T-helper 2 cell treated with Interferon-gamma antibody and Interleukin-4, amounts not matched to agents 5 μg/mL and 100 μg/mL, for 36 hours (primary cell): Measurements from ENCODE around the gene CD40.

Source experiments
- DNase-seq: peaks from one replicate; pipeline ENCODE4 v3.0.0; 2021; ENCODE audit warnings: low spot score
- H3K27ac Mint-ChIP-seq: one replicate; pipeline ENCODE4 v1.8.0; 2021; ENCODE audit warnings: mild to moderate bottlenecking, mixed read lengths
- H3K27me3 Mint-ChIP-seq: one replicate; pipeline ENCODE4 v1.8.0; 2021; ENCODE audit warnings: low read depth, mixed read lengths
- H3K36me3 Mint-ChIP-seq: one replicate; pipeline ENCODE4 v1.8.0; 2021; ENCODE audit warnings: low read depth, mixed read lengths
- H3K4me1 Mint-ChIP-seq: one replicate; pipeline ENCODE4 v1.8.0; 2021; ENCODE audit warnings: low read depth, mixed read lengths
- H3K4me3 Mint-ChIP-seq: one replicate; pipeline ENCODE4 v1.8.0; 2022; ENCODE audit warnings: mild to moderate bottlenecking, moderate library complexity, mixed read lengths
- H3K9me3 Mint-ChIP-seq: one replicate; pipeline ENCODE4 v1.8.0; 2021; ENCODE audit warnings: mixed read lengths

CD40 gene

DNA sequence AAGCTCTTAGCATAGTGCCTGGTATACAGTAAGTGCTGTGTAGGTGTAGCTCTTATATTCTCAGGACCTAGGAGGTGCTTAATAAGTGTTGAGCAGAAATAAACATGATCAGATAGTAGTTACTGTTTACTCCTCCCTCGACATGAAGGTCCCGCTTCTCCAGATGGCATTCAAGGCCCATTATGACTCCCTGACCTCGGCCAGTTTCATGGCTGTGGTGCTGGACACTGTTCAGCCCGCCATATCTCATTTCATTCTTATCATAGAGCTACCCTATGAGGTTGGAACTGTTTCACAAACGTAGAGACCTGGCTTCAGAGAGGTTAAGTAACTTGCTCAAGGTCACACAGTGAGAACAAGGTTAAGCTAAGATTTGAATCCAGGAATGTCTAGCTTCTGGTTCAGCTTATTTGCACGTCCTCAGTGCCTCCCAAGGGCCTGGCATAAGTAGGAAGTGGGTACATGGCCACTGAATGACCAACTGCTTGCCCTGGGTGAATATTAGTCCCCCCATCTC is 39.0 kb downstream of the CD40 start:
- Mint-ChIP-seq H3K27me3 (peaks cover 3% of the 10 kb centered on the region), H3K4me3 (no peak overlapping the region), H3K36me3 (no peaks in the 10 kb centered on the region)

GRCh38 chr20:46157625-46158024 is 39.5 kb downstream of the CD40 start:
- Mint-ChIP-seq H3K27me3 (peaks cover 3% of the 10 kb centered on the region), H3K27ac (no peak overlapping the region), H3K4me3 (no peak overlapping the region), H3K9me3 (no peaks in the 10 kb centered on the region), H3K36me3 (no peaks in the 10 kb centered on the region), H3K4me1 (no peaks in the 10 kb centered on the region)
- no peak for DNase-seq

More for the DNA sequence above, 39.0 kb downstream of the CD40 start:
- DNase-seq = no peak
- H3K4me1 Mint-ChIP-seq = no peaks in the 10 kb centered on the region
- no peaks in the 10 kb centered on the region for H3K9me3 Mint-ChIP-seq
- no peak overlapping the region for H3K27ac Mint-ChIP-seq

DNA sequence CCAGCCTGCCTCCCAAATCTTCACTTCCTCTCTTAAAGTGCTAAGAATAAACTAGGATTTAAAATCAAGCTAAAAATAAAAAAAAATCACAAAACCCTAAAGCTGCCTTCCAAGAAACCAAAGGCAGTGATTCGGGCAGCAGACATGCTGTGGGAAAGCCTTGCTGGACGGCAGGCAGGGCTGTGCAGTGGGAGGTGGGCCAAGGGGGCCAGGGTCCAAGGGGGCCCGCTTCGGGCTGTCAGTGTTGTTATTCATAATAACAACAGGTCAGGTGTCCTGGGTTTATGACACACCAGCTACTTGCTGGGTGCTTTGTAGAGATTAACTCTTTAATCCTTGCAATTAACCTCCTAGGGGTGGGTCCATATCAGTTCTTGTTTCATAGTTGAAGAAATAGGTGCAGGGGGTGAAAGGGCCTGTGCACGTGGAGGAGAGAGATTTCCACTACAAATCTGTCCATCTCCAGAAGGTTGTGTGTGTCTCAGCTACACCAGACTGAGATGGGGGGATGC is 40.4 kb downstream of the CD40 start:
- Mint-ChIP-seq H3K4me1 (no peaks in the 10 kb centered on the region), H3K27me3 (peaks cover 3% of the 10 kb centered on the region), H3K36me3 (no peaks in the 10 kb centered on the region), H3K27ac (no peak overlapping the region), H3K4me3 (no peak overlapping the region), H3K9me3 (no peaks in the 10 kb centered on the region)
- DNase-seq = no peak

DNA sequence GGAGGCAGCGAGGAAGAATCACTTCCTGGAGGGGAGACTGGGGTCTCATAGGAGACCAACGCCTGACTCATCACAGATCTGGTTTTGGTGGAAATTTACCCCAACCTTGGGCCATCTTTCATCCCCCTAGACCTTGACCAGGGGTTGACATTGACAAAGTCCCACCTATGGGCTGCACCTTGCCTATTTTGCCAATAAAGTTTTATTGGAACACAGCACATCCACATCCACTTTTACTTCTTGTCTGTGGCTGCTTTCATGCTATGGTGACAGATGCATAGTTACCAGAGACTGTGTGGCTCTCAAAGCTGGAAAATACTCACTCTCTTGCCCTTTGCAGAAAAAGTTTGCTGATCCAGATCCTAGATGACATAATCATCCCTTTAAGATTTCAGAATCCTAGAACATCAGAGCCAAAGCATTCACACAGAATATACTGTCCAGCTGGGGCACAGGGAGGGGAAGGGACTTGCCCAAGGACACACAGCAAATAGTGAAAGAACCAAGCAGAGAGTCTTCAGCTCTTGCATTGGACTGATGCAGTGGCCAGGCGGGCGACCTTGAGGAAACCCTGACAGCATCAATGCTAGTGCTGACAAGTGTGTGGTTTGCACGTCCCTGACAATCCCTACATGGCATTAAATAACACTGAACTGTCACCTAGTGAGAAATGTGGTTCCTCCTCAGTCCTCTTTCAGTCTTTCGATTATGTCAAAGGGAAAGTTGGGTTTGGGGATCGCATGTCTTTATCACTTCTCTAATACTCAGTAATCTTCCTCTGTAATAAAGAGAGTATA is 41.2 kb downstream of the CD40 start:
- peaks cover 3% of the 10 kb centered on the region for H3K27me3 Mint-ChIP-seq
- H3K36me3 Mint-ChIP-seq = no peaks in the 10 kb centered on the region
- no peaks in the 10 kb centered on the region for H3K4me1 Mint-ChIP-seq
- H3K4me3 Mint-ChIP-seq = no peak overlapping the region
- no peak overlapping the region for H3K27ac Mint-ChIP-seq
- no peaks in the 10 kb centered on the region for H3K9me3 Mint-ChIP-seq
- no peak for DNase-seq

DNA sequence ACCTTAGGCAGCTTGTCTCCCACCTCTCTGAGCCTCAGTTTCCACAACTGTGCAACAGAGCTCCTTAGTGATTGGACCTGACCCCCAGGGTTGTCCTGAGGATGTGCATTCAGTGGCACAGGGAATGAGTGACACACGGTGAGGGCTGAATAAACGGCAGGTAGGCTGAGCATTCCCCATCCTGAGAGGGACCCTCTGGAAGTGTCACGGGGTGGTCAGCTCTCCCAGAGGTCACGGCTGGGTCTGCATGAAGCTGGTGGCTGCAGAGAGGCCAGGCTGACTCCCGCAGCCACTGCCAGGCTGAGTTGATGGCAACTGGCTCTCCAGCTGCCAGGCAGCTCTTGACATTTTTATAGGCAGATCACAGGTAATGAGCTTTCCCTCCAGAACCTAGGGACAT is 42.5 kb downstream of the CD40 start:
- no peaks in the 10 kb centered on the region for H3K36me3 Mint-ChIP-seq
- H3K27me3 Mint-ChIP-seq = no peaks in the 10 kb centered on the region
- H3K9me3 Mint-ChIP-seq = no peaks in the 10 kb centered on the region
- H3K4me3 Mint-ChIP-seq = no peak overlapping the region
- DNase-seq = no peak
- no peaks in the 10 kb centered on the region for H3K4me1 Mint-ChIP-seq
- H3K27ac Mint-ChIP-seq = no peak overlapping the region

- DNase-seq = no peak
- Mint-ChIP-seq H3K4me3 (no peak overlapping the region), H3K4me1 (no peaks in the 10 kb centered on the region), H3K36me3 (no peaks in the 10 kb centered on the region), H3K27ac (no peak overlapping the region), H3K27me3 (no peaks in the 10 kb centered on the region), H3K9me3 (no peaks in the 10 kb centered on the region)
Observed at GRCh38 chr20:46161921-46162320, 43.8 kb downstream of the CD40 start.

DNA sequence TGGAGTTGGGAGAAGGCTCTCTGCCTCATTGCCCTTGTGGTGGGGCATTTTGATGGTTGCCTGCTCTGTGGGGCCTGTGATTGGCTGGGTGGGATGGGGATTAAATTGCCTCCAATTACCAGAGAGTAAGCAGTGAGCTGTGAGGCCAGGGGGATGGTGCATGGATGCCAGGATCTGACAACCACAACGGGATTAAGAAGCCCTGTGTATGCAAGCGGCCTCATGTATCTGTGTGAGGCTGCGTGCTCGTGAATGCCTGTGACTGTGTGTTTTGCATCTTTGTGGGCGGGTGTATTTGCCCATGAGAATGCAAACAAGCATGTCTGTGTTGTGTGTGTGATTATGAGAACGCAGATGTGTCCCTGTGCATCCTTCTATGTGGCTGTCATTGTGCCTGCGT is 46.1 kb downstream of the CD40 start:
- H3K4me3 Mint-ChIP-seq = no peak overlapping the region
- H3K27ac Mint-ChIP-seq = no peak overlapping the region
- no peaks in the 10 kb centered on the region for H3K27me3 Mint-ChIP-seq
- no peaks in the 10 kb centered on the region for H3K4me1 Mint-ChIP-seq
- no peaks in the 10 kb centered on the region for H3K9me3 Mint-ChIP-seq
- no peaks in the 10 kb centered on the region for H3K36me3 Mint-ChIP-seq
- no peak for DNase-seq

GRCh38 chr20:46167080-46167479 is 49.0 kb downstream of the CD40 start:
- Mint-ChIP-seq H3K27ac (no peak overlapping the region), H3K36me3 (no peaks in the 10 kb centered on the region), H3K4me3 (no peak overlapping the region), H3K9me3 (no peaks in the 10 kb centered on the region), H3K27me3 (peaks cover 6% of the 10 kb centered on the region), H3K4me1 (no peaks in the 10 kb centered on the region)
- DNase-seq = no peak

GRCh38 chr20:46168438-46168837 is 50.3 kb downstream of the CD40 start:
- Mint-ChIP-seq H3K27me3 (peaks cover 18% of the 10 kb centered on the region), H3K36me3 (no peaks in the 10 kb centered on the region), H3K4me1 (no peaks in the 10 kb centered on the region), H3K9me3 (no peaks in the 10 kb centered on the region), H3K4me3 (no peak overlapping the region), H3K27ac (no peak overlapping the region)
- no peak for DNase-seq

DNA sequence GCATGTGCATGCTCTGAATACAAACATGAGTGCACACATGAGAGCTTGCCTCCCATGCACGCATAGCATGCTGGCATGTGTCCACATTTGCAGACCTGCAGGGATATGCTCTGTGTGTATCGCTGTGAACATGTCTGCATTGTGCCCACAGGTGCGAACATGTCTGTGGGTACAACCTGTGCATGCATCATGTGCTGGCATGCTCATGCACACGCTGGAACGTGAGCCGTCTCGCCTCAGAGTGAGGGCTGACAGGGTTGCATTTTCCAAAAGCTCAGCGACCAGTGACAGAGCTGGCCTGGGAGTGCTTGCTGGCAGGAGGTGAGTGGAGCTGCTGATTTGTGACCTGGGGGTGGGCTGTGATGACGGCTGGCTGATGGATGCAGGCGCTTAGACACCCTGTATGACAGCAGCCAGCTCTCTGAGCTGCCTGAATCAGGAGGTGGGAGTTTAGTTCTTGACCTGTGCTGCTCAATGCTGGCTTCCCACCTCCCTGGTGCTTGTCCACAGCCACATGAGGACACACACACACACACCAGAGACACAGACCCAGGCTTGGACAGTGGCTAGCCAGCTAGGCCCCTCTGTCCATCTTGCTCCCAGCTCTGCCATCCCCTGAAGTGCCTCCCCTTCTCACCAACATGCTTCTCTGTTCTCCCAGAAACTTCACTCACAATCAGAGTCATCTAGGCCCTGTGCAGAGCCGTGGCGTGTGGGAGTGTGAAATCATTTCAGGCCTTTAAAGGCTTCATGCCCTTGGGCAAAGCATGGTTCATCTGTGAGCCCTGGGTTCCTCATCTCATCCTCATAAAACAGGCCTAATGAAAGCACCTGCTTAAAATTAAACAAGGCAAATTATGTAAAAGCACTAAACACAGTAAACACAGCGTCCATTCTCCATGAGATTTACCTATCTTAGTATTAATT is 51.4 kb downstream of the CD40 start:
- no peak for DNase-seq
- Mint-ChIP-seq H3K9me3 (no peaks in the 10 kb centered on the region), H3K36me3 (no peaks in the 10 kb centered on the region), H3K4me3 (no peak overlapping the region), H3K27ac (no peak overlapping the region), H3K27me3 (peaks cover 25% of the 10 kb centered on the region), H3K4me1 (no peaks in the 10 kb centered on the region)

DNA sequence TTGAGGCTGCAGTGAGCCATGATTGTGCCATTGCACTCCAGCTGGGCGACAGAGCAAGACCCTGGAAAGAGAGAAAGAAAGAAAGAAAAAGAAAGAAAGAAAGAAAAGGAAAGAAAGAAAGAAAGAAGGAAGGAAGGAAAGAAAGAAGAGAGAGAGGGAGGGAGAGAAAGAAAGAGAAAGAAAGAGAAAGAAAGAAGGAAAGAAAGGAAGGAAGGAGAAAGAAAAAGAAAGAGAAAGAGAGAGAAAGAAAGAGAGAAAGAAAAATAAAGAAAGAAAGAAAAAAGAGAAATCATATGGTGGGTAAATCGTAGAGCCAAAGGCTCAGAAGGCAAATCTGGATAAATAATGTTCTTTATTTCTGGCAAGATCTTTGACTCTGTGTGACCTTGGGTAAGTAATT is 53.4 kb downstream of the CD40 start:
- Mint-ChIP-seq H3K27ac (no peak overlapping the region), H3K9me3 (no peaks in the 10 kb centered on the region), H3K27me3 (peaks cover 40% of the 10 kb centered on the region), H3K4me3 (no peak overlapping the region), H3K36me3 (no peaks in the 10 kb centered on the region), H3K4me1 (no peaks in the 10 kb centered on the region)
- DNase-seq = no peak

DNA sequence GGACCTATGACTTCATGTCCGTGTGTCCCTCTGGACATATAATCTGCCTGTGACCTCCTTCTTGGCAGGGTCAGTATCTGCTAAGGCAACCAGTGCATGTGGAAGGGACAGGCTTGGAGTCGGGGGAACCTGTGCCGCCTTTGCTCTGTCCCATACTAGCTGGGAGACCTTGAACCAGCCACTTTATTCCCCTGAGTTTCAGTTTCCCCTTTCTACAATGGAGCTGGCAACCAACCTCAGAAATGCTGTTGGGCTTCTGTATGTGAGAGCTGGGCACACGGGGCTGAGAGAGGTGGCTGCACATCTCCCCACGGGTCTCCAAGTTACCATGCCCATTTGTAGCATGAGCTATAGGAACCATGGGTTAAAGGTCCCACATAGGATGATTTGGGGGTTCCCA is 53.8 kb downstream of the CD40 start:
- Mint-ChIP-seq H3K27ac (no peak overlapping the region), H3K36me3 (no peaks in the 10 kb centered on the region), H3K4me1 (no peaks in the 10 kb centered on the region), H3K9me3 (no peaks in the 10 kb centered on the region), H3K4me3 (no peak overlapping the region), H3K27me3 (peaks cover 40% of the 10 kb centered on the region)
- no peak for DNase-seq

DNA sequence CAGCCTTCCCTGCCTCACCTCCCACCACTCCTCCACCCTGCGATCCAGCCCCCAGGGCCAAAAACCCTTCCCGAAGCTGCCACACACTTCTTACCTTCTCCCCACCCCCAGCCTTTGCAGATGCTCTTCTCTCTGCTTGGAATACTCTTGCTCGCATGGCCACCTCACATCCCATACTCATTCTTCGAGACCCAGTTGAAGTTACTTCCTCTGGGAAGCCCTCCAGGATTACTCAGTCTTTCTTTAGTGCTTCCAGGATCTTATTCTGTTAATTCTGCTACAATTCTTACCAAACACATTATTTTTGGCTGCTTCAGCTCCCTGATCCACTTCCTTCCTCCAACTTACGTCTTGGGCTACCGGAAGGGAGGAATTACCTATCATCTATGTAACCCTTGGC is 54.3 kb downstream of the CD40 start:
- Mint-ChIP-seq H3K9me3 (no peaks in the 10 kb centered on the region), H3K4me1 (no peaks in the 10 kb centered on the region), H3K36me3 (no peaks in the 10 kb centered on the region), H3K4me3 (no peak overlapping the region), H3K27ac (no peak overlapping the region), H3K27me3 (peaks cover 40% of the 10 kb centered on the region)
- no peak for DNase-seq

DNA sequence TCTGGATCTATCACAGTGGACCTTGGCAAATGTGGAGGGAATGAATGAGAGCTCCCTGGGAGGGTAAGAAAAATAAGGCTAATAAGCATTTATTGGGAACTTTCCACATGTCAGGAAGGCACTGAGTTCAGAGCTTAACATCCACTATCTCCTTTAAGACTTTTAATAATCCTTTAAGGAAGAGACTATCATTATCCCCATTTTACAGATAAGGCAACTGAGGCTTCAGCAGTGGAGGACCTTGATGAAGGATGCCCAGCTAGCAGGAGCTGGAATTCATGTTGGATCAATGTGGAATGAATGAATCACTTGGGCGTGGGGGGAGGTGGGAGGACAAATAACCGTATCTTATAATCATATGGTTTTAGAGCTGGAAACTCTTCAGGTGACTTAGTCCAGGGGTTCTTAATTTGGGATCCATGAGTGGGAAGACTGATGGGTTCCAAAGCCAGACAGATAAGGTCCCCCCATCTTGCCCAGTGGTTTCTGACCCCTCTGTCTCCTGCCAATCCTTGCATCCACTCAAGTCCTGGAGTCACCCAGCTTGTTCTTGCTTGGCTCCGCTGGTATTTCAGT is 54.9 kb downstream of the CD40 start:
- H3K4me3 Mint-ChIP-seq = no peak overlapping the region
- H3K9me3 Mint-ChIP-seq = no peaks in the 10 kb centered on the region
- no peaks in the 10 kb centered on the region for H3K36me3 Mint-ChIP-seq
- peaks cover 40% of the 10 kb centered on the region for H3K27me3 Mint-ChIP-seq
- no peak for DNase-seq
- H3K27ac Mint-ChIP-seq = no peak overlapping the region
- H3K4me1 Mint-ChIP-seq = no peaks in the 10 kb centered on the region
